8988T (cell line): ENCODE results near the gene CNFN.

Experiments
- DNase-seq: peaks from one replicate; pipeline ENCODE4 v3.0.0; 2011

CNFN gene

DNA sequence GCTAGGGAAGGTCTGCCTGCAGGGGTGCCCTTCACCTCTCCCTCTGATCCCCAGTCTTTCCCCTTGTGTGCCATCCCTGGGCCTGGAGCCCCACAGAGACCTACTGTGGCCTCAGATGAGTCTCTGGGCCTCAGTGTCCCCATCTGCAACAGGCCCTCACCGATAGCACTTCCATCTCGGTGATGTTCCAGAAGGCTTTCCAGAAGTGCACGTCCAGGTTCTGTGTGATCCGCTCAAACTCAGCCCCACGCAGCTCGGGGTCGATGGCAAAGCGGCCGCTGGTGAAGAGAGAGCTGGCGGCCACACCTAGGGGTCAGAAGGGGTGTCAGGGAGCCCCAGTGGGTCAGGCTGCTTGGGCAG is 17.7 kb upstream of the CNFN start:
- no peak for DNase-seq

- no peak for DNase-seq
These were observed 17.2 kb upstream of the CNFN start for GRCh38 chr19:42407085-42407815.

- no peak for DNase-seq
These were observed 16.0 kb upstream of the CNFN start for GRCh38 chr19:42406111-42406510.

DNA sequence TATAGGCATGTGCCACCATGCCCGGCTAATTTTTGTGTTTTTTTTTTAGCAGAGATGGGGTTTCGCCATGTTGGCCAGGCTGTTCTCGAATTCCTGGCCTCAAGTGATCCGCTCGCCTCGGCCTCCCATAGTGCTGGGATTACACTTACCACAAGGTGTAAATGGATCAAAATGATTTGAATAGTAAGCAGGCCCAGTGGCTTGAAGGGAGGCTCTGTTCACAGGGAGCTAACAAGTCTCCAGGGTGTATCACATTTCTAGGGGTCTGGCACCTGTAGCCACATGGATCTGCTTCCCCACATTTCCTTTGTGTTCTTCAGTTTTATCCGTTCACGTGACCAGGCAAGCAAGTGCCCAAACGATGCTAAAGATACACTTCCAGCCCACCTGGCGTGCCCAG is 13.5 kb upstream of the CNFN start:
- DNase-seq: no peak

- no peak for DNase-seq
These were observed 12.4 kb upstream of the CNFN start for GRCh38 chr19:42402376-42403116.

- peak; percentile 80 for DNase-seq
These were observed 11.5 kb upstream of the CNFN start for GRCh38 chr19:42401365-42402303.

- no peak for DNase-seq
These were observed 10.3 kb upstream of the CNFN start for GRCh38 chr19:42400404-42400803.

GRCh38 chr19:42397263-42398166 is 7.4 kb upstream of the CNFN start:
- no peak for DNase-seq

- peak; percentile 99 for DNase-seq
These were observed 6.5 kb upstream of the CNFN start for GRCh38 chr19:42396381-42397262.

- DNase-seq: no peak
These were observed 4.7 kb upstream of the CNFN start for GRCh38 chr19:42394751-42395150.

- no peak for DNase-seq
These were observed 2.1 kb upstream of the CNFN start for GRCh38 chr19:42392165-42392564.

DNA sequence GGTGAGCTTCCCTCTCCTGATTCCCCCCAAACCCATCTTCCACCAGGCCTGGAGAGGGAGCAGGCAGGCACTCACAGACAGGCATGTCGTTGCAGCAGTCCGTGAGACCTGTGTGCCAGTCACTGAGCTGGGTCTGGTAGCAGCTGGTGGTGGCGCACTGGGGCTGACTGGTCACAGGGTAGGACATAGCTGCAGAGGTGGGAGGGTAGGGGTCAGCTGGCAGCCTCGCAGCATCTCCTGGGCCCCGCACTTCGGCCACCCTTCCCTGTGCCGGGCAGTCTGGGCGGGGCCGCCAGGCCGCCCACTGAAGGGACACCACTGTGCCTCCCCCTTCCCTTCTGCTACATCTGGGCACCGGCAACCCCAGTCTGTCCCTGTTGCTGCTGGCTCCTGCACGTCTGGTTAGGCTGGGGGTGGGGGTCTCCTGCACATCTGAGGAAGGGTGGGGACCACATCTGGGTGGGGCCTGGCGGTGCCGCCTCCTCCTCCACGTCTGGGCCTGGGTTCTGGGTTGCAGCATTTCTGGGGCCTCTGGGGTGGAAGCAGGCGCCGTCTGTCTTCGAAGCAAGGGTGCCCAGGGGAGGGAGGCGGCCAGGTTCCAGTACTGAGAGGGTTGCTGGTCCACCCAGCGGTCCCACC is 1.1 kb downstream of the CNFN start:
- DNase-seq: no peak

GRCh38 chr19:42386974-42387707 is 3.0 kb downstream of the CNFN start:
- peak; percentile 75 for DNase-seq

DNA sequence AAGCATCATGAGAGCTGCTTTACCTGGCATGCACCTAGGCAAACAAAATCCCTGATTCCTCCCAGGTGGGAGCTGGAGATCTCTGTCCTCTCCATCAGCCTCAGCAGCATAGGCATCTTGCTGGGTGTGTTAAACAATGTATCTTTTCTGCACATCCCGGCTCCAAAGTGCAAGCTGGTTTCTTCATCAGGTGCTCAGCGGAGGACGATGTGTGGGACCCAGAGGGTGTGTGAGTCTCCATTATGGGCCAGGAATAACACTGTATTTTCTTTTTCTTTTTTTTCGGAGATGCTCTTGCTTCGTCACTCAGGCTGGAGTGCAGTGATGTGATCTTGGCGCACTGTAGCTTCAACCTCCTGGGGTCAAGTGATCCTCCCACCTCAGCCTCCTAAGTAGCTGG is 9.9 kb downstream of the CNFN start:
- no peak for DNase-seq

- no peak for DNase-seq
These were observed 11.6 kb downstream of the CNFN start for GRCh38 chr19:42378225-42379215.

GRCh38 chr19:42376177-42376555 is 13.9 kb downstream of the CNFN start:
- no peak for DNase-seq

DNA sequence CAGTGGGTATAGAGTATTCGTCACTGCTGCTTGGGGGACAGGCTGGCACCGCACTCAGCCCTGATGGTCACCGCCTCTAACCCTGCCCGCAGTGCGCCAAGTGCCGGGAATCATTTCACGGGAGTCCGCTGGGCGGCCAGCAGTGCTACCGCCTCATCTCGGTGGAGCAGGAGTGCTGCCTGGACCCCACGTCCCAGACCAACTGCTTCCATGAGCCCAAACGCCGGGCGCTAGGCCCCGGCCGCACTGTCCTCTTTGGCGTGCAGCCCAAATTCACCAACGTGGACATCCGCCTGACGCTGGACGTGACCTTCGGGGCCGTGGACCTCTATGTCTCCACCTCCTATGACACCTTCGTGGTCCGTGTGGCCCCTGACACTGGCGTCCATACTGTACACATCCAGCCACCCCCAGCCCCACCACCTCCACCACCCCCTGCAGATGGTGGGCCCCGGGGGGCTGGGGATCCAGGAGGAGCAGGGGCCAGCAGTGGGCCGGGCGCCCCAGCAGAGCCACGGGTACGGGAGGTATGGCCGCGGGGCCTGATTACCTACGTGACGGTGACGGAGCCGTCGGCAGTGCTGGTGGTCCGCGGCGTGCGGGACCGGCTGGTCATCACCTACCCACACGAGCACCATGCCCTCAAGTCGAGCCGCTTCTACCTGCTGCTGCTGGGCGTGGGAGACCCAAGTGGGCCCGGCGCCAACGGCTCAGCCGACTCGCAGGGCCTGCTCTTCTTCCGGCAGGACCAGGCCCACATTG is 14.5 kb downstream of the CNFN start:
- DNase-seq: no peak

DNA sequence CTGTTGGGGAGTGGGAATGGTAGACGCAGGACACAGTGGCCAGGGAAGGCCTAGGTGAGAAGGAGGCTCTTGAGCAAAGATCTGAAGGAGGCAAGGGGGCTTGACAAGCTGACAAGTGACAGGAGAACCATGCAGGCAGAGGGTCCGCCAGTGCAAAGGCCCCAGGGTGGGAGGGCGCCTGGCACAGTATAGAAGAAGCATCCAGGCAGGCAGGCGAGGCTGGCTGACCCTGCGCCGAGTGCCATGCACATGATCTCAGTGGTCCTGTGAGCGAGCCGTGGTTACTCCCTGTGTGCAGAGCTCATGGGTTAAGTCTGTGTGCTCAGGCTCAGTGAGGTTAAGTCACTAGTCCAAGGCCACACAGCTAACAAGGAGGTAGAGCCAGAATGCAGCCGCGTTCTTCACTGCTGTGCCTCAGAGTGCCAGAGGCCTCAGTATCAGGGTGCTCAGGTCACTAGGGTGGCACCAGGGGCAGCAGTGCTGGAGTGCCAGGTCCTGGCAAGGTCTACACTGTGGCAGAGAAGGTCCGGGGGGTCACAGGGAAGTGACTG is 15.2 kb downstream of the CNFN start:
- DNase-seq: no peak
